Measurements from ENCODE around the gene EYS.

EYS gene

DNA sequence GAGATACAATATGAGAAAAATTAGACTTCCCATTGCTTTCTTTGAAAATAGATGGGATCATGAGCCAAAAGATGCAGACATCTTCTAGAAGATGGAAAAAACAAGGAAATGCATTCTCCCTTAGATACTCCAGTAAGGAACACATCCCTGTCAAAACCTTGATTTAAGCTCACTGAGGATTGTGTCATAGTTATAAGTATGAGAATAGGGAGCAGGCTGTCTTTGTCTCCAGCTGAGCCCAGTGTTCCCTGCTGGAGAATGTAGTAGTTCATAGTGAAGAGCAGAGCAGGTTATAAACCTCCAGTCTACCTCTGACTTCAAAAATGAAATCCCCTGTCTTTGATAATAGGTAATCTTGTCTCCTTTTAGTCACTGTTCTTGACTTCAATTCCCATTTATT lies 1481.5 kb downstream of the EYS start:
- Mint-ChIP-seq H3K27ac (no peak overlapping the region), H3K4me3 (no peak overlapping the region), H3K9me3 (no peaks in the 10 kb centered on the region), H3K27me3 (no peaks in the 10 kb centered on the region), H3K4me1 (no peaks in the 10 kb centered on the region)
- ATAC-seq: no peak
- DNase-seq: no peak

DNA sequence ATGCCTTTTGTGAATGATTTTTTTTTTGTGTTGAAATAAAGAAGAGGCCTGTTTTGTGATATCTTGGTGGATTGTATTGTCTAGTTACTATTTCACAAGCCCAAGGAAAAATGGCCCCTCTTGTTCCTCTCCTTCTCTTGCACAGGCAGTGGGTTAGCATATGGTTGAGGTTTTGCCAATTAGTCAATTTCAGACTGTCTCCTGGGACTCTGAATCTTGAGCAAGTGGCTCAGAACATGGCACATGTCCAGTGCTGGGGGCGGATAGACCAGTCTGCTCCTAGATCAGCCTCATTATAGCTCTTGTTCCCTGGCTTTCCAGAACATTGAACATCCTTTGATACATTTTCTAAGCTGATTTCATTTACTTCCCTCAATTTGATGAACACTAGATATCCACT lies 1482.2 kb downstream of the EYS start:
- Mint-ChIP-seq H3K4me1 (no peaks in the 10 kb centered on the region), H3K4me3 (no peak overlapping the region), H3K27me3 (no peaks in the 10 kb centered on the region), H3K9me3 (peaks cover 0 to 4% of the 10 kb centered on the region in 2 donors), H3K27ac (no peak overlapping the region)
- DNase-seq (no peak), ATAC-seq (no peak)

DNA sequence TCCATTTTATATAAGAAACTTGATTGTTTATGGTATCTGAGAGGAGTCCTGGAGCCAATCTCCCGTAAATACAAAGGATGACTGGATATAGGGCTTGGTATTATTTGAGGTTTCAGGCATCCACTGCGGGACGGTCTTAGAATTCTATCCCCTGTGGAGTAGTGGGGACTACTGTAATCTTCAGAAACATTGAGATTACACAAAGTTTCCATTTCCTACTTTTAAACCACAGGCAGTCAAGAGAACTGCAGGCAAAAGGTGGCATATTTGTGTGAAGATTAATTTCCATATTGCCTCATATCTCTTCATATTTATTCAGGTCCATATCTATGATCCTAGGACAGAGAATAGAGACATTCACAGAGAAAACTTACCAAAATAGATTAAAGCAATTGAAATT lies 1485.2 kb downstream of the EYS start:
- H3K27me3 Mint-ChIP-seq: no peaks in the 10 kb centered on the region
- no peak overlapping the region for H3K27ac Mint-ChIP-seq
- no peak for DNase-seq
- H3K9me3 Mint-ChIP-seq: peaks cover 0 to 4% of the 10 kb centered on the region in 2 donors
- no peak for ATAC-seq
- no peak overlapping the region for H3K4me3 Mint-ChIP-seq
- no peaks in the 10 kb centered on the region for H3K4me1 Mint-ChIP-seq

DNA sequence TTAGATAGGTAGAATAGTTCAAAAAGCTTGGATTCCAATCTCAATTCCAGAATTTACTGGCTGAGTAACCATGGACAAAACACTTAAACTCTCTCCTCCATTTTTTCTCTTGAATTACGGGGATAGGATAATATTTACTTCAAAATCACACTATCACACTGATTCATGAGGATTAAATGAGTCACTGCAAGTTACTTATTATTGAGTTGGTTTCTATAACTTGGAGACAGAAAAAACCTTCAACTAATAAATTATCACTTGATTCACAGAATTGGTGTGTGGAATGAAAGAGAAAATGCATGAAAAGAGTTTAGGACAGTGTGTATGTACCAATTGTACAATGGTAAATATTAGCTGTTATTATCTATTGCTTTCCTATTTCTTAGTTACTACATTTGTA lies 1486.2 kb downstream of the EYS start:
- Mint-ChIP-seq H3K4me1 (no peaks in the 10 kb centered on the region), H3K9me3 (peaks cover 0 to 4% of the 10 kb centered on the region in 2 donors), H3K27ac (no peak overlapping the region), H3K27me3 (no peaks in the 10 kb centered on the region), H3K4me3 (no peak overlapping the region)
- DNase-seq (no peak), ATAC-seq (no peak)

DNA sequence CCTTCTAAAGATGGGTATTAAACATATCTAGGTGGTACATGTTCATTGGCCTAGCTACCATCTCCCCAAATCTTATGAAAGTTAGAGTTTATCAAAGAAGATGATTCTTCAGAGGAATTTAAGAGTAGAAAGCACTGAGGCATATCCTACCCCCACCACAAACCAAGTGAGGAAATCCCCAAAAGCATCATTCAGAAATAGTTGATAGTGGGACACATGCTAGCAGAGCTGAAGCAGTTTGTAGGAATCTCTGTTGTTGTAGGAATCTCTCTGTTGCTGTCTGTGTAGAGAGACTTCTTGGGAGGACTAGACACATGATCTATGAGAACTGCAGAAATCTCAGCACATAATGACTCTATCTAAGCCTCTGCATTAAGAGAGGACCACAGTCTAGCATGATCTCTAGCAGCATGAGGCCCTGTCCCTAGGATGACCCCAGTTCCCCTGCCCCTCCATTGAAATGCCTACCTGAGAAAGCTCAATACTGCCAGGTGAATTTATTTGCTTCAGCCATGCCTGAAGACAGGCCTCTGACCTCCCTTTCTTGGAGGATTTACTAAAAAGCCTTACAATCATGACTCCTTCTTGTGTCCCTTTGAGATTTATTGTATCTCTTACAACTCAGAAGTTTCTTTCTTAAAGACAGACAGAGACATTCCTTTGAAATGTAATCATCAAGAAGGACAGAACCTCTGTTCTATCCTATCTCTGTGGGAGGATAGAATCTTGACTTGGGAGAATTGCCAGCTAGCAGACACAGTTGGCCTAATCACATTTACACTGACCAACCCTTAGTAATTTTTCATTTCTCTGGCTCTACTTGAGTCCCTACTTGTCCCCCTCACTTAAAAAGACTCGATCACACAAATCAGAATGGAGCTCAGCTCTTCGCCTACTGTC lies 1489.1 kb downstream of the EYS start:
- no peak for ATAC-seq
- Mint-ChIP-seq H3K4me1 (no peaks in the 10 kb centered on the region), H3K4me3 (no peak overlapping the region), H3K27ac (no peak overlapping the region), H3K27me3 (no peaks in the 10 kb centered on the region), H3K9me3 (peaks cover 0 to 4% of the 10 kb centered on the region in 2 donors)
- no peak for DNase-seq

DNA sequence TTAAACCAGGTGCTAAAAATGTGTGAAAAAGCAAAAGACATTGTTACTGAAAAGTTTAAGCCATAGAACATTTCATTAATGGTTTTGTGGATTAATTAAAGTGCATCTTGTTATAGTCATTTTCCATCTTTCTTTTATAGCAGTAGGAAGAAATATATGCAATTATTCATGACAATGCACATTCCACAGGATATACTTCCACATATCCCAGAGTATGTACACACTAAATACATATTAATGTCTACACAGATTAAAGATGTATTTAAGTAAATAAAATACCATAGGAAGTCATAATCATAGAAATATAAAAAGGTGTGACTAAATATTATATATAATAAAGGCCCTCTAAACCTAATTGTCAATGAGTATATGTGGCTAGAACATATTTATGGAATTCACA lies 1492.7 kb downstream of the EYS start:
- Mint-ChIP-seq H3K27me3 (no peaks in the 10 kb centered on the region), H3K4me3 (no peak overlapping the region), H3K27ac (no peak overlapping the region), H3K9me3 (peaks cover 0 to 6% of the 10 kb centered on the region in 2 donors), H3K4me1 (no peaks in the 10 kb centered on the region)
- DNase-seq: no peak
- no peak for ATAC-seq

DNA sequence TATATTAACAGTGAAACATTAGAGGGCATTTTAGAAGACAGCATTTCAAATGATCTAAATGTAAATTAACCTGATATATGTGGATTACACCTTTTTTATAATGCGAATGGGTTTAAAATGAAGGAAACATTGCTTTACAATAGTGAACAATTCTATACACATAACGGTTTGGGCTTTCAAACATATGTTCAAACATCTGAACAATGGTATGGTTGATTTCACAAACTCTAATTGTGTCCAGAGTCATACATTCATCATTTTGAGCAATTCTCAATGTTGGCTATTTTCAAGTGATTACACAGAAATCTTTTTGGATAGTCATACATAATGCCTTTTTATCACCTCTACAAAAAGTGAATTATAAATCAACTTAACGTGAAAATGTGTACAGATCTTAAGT lies 1493.3 kb downstream of the EYS start:
- Mint-ChIP-seq H3K27me3 (no peaks in the 10 kb centered on the region), H3K27ac (no peak overlapping the region), H3K4me1 (no peaks in the 10 kb centered on the region), H3K9me3 (peaks cover 0 to 6% of the 10 kb centered on the region in 2 donors), H3K4me3 (no peak overlapping the region)
- no peak for ATAC-seq
- no peak for DNase-seq

DNA sequence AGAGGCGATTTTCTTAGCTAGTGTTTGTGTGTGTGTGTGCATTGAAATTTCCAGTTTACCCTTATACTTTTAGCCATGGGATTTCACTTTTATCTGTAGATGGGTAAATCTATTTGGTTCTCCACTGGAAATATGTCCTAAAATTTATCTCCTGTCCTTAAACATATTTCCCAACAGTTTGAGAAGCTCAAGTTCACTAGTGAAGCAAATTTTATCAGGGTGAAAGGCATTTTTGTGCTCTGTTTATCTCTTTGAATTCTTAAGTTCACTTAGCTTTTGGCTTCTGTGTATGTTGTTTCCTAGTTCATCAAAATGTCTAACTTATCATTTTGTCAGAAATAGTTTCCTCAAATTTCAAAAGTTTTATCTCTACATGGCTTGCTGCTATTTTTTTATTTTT lies 1509.8 kb downstream of the EYS start:
- DNase-seq: no peak
- no peak overlapping the region for H3K4me3 Mint-ChIP-seq
- no peak overlapping the region for H3K27ac Mint-ChIP-seq

DNA sequence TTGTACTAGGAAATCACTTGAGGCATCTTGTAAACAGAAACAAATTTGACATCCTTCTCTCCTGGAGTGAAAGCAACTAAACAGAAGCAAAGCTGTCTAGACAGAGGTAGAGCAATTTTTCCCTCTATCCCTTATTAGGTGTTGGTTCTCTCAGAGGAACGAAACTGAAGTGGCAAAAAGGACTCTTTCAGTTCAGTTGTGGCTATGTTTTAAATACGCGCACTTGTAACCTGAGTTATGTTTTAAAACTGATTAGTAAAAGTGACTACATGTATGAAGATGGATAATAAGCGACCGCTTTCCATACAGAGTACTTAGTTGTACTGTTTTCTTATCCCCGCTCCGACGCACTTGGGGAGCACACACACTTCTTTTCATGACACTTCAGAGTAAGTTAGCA lies 1520.4 kb downstream of the EYS start:
- DNase-seq (no peak), ATAC-seq (no peak)
- peaks cover 7 to 10% of the 10 kb centered on the region in 2 donors for H3K9me3 Mint-ChIP-seq
- H3K27ac Mint-ChIP-seq: no peak overlapping the region
- H3K4me1 Mint-ChIP-seq: no peaks in the 10 kb centered on the region
- no peak overlapping the region for H3K4me3 Mint-ChIP-seq
- no peaks in the 10 kb centered on the region for H3K27me3 Mint-ChIP-seq

More for the DNA sequence above, 1509.8 kb downstream of the EYS start:
- H3K27me3 Mint-ChIP-seq: no peaks in the 10 kb centered on the region
- no peaks in the 10 kb centered on the region for H3K9me3 Mint-ChIP-seq
- no peaks in the 10 kb centered on the region for H3K4me1 Mint-ChIP-seq
- ATAC-seq: no peak

DNA sequence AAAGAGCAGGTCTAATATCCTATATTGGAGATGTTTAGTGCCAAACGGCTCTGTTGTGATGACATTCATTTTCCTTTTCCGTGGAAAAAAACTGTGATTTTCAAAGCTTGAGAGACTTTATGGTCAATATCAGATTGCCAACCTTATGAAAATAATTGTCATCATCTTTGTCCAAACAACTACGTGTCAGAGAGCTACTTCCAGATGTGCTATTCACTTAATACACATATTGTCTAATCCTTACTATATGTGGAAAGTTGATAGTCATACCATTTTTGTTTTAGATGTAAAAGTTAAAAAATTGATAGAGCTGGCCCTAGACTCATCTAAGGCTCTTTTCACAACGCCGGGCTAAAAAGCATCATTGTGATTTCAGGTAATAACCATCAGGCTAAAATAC lies 1521.4 kb downstream of the EYS start:
- no peak for DNase-seq
- Mint-ChIP-seq H3K4me3 (no peak overlapping the region), H3K27ac (no peak overlapping the region), H3K9me3 (peaks cover 7 to 10% of the 10 kb centered on the region in 2 donors), H3K27me3 (no peaks in the 10 kb centered on the region), H3K4me1 (no peaks in the 10 kb centered on the region)
- no peak for ATAC-seq

DNA sequence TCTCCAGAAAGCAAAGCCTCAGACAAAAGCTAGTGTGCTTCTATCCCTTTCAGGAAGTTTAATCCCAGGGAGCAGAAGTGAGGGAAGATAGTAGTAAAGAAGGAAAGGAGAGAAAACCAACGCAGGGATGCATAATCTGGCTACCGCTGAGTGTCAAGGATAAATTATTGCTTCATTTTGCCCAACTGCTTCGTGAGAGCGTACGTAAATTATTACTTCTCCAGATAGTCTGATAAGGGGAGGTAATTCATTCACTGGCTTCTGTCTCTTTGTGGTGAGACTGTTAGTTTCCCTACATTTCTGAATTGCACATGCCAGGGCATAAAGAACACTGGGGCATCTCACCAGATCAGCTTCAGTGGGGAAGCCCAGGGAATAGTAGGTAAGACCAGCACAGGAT lies 1531.7 kb downstream of the EYS start:
- H3K27me3 Mint-ChIP-seq: no peaks in the 10 kb centered on the region
- H3K4me1 Mint-ChIP-seq: no peaks in the 10 kb centered on the region
- no peak overlapping the region for H3K27ac Mint-ChIP-seq
- no peak overlapping the region for H3K4me3 Mint-ChIP-seq
- no peak for ATAC-seq
- DNase-seq: no peak
- peaks cover 0 to 8% of the 10 kb centered on the region in 2 donors for H3K9me3 Mint-ChIP-seq

DNA sequence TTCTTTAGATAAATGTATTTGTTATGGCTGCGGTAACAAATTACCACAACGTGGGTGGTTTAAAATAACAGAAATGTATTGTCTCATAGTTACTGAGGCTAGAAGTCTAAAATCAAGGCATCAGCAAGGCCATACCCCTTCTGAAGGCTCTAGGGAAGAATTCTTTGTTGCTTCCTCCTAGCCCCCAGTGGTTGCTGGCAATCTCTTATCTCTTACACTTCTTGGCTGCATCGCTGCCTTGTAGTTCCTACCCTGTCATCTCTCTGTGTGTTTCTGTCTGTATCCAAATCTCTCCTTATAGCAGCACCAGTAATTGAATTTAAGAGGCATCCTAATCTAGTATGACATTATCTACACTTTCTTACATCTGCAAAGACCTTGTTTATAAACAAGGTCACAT lies 1536.7 kb downstream of the EYS start:
- H3K4me3 Mint-ChIP-seq: no peak overlapping the region
- H3K27me3 Mint-ChIP-seq: no peaks in the 10 kb centered on the region
- H3K4me1 Mint-ChIP-seq: no peaks in the 10 kb centered on the region
- no peak for ATAC-seq
- H3K9me3 Mint-ChIP-seq: peaks cover 0 to 7% of the 10 kb centered on the region in 2 donors
- no peak overlapping the region for H3K27ac Mint-ChIP-seq
- DNase-seq: no peak

DNA sequence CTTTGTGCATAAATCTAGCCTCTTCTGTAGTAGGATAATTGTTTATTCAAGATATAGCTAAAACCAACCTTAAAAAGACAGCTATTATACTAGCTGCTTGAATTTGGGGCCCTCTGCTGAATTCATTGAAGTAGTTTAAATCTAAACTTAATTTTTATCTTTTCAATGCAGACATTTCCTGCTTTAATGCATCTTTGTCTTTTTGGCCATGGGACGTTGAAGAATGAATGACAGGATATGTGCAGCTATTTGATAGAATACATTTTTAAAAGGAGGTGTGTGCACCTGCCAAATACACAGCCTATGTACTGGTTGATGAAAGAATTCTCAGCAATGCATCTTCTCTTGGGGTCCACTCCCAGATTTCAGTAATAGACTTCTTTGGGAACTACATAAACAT lies 1546.5 kb downstream of the EYS start:
- no peak for DNase-seq
- H3K4me3 Mint-ChIP-seq: no peak overlapping the region
- no peak for ATAC-seq
- no peak overlapping the region for H3K27ac Mint-ChIP-seq
- no peaks in the 10 kb centered on the region for H3K4me1 Mint-ChIP-seq
- H3K9me3 Mint-ChIP-seq: peaks cover 0 to 9% of the 10 kb centered on the region in 2 donors
- no peaks in the 10 kb centered on the region for H3K27me3 Mint-ChIP-seq

DNA sequence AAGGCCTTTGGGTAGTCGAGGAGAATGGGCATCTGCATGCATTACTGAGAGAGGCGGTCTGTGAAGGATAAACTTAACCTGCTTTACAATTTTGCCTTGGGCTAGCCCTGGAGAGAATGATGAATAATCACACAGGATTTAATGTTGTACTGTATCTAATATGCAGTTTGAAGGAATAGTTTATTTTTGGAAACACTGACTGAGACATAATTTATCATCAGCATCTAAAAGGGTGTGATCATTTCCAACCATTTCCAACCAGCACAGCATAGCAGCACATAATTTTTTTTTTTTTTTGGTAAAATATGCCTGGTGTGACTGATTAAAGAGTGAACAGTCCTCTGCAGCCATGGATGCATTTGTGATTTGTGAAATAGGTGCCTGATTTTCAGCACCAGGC lies 1552.0 kb downstream of the EYS start:
- Mint-ChIP-seq H3K27ac (no peak overlapping the region), H3K4me1 (no peaks in the 10 kb centered on the region), H3K27me3 (no peaks in the 10 kb centered on the region), H3K4me3 (no peak overlapping the region), H3K9me3 (peaks cover 0 to 9% of the 10 kb centered on the region in 2 donors)
- no peak for ATAC-seq
- no peak for DNase-seq

DNA sequence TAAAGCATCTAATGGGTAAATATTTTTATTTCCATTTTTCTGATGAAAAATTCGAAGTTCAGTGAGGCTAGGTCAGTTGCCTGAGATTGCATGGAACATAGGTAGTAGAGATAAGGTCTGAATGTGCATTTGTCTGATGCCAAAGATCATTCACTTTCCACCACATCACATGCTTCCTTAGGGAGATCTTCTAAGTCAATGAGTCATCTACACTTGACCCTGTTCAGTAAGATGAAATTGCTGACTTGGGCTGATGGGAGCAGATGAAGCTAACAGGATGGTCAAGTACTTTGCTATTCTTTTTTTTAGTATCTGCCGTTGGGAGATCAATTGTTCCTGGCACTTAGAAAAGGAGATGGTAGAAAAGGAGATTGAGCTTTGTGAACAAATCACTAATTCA lies 1560.2 kb downstream of the EYS start:
- peaks cover 8% of the 10 kb centered on the region in 2 donors for H3K9me3 Mint-ChIP-seq
- no peaks in the 10 kb centered on the region for H3K4me1 Mint-ChIP-seq
- ATAC-seq (no peak), DNase-seq (no peak)
- no peaks in the 10 kb centered on the region for H3K27me3 Mint-ChIP-seq
- no peak overlapping the region for H3K4me3 Mint-ChIP-seq
- H3K27ac Mint-ChIP-seq: no peak overlapping the region

DNA sequence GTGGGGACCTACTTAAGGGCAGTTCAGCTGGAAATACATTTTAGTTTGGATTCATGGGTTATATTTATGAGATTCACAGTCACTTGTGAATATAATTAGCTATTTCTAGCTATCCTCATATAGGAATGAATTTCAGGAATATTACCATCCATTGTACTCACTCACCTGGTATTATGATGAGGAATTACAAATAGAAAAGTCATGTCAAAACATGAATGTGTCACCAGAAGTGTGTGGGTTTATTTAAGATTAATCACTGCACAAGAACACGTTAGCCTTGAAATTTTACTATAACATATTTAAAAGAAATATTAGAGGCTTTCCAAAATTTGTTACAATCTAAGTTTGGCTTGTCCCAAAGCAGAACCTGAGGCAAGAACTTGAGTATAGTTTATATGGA lies 1560.9 kb downstream of the EYS start:
- no peak overlapping the region for H3K27ac Mint-ChIP-seq
- DNase-seq: no peak
- no peak overlapping the region for H3K4me3 Mint-ChIP-seq
- no peaks in the 10 kb centered on the region for H3K27me3 Mint-ChIP-seq
- no peaks in the 10 kb centered on the region for H3K4me1 Mint-ChIP-seq
- no peak for ATAC-seq
- H3K9me3 Mint-ChIP-seq: peaks cover 8% of the 10 kb centered on the region in 2 donors

DNA sequence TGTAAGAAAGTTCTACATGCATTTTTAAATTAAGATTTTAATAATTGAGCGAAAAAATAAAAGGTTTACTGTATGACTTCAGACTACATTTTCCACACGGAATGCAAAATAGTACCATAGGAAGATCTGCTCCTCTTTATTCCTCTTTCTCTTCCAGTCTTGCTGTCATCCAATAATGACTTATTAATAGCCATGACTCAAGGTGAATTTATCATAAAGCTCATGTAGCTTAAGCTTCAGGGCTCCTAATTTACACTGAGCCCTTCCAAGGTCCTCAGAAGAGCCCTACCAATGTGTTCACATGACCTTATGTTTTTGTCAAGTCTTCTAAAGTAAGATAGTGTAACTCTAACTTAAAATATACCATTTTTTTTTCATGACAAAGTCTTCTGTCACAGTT lies 1561.4 kb downstream of the EYS start:
- H3K4me3 Mint-ChIP-seq: no peak overlapping the region
- H3K9me3 Mint-ChIP-seq: peaks cover 8% of the 10 kb centered on the region in 2 donors
- H3K27me3 Mint-ChIP-seq: no peaks in the 10 kb centered on the region
- ATAC-seq: no peak
- no peak overlapping the region for H3K27ac Mint-ChIP-seq
- no peaks in the 10 kb centered on the region for H3K4me1 Mint-ChIP-seq
- DNase-seq: no peak
